Epidermal melanocyte (primary cell): ENCODE measurements around the gene ZNF385C.
A peak's percentile ranks its signal among the peaks of the same experiment; 100 is the strongest.
"Not testable (repeated sequence)": the region's sequence is repeated elsewhere in the genome, so short reads cannot be mapped to it uniquely, and the experiment has no call there.

Experiments used
- DNase-seq: peaks from one replicate; pipeline ENCODE4 v3.0.0; 2011; ENCODE audit warnings: low spot score; ENCODE audit not compliant: insufficient read length

The ZNF385C gene

GRCh38 chr17:42097691-42098631, at the start of gene ZNF385C:
Gene ZNF385C, minus strand, starts transcription at chr17:42098473. Its CDS starts 35,417 bp downstream, at chr17:42063056.
- no peak for DNase-seq

- no peak for DNase-seq
Measured at GRCh38 chr17:42146911-42147607, 48.8 kb upstream of the ZNF385C start.

GRCh38 chr17:42143138-42143537, 44.9 kb upstream of the ZNF385C start:
- not testable (repeated sequence) for DNase-seq

- DNase-seq: no peak
Measured at GRCh38 chr17:42142371-42142896, 44.2 kb upstream of the ZNF385C start.

GRCh38 chr17:42141382-42141781, 43.1 kb upstream of the ZNF385C start:
- no peak for DNase-seq

- not testable (repeated sequence) for DNase-seq
Measured at GRCh38 chr17:42140690-42141089, 42.4 kb upstream of the ZNF385C start.

- no peak for DNase-seq
Measured at GRCh38 chr17:42138749-42139492, 40.6 kb upstream of the ZNF385C start.

- DNase-seq: no peak
Measured at GRCh38 chr17:42136654-42137051, 38.4 kb upstream of the ZNF385C start.

GRCh38 chr17:42135664-42136653, 37.7 kb upstream of the ZNF385C start:
- no peak for DNase-seq

GRCh38 chr17:42135151-42135550, 36.9 kb upstream of the ZNF385C start:
- no peak for DNase-seq

GRCh38 chr17:42133461-42134041, 35.3 kb upstream of the ZNF385C start:
- DNase-seq: no peak

- DNase-seq: peak; percentile 97
Measured at GRCh38 chr17:42132941-42133340, 34.7 kb upstream of the ZNF385C start.

- DNase-seq: no peak
Measured at GRCh38 chr17:42131981-42132432, 33.7 kb upstream of the ZNF385C start.

GRCh38 chr17:42131232-42131631, 33.0 kb upstream of the ZNF385C start:
- no peak for DNase-seq

GRCh38 chr17:42130310-42130936, 32.1 kb upstream of the ZNF385C start:
- DNase-seq: no peak

GRCh38 chr17:42129109-42129837, 31.0 kb upstream of the ZNF385C start:
- no peak for DNase-seq

GRCh38 chr17:42127414-42127813, 29.1 kb upstream of the ZNF385C start:
- DNase-seq: no peak

GRCh38 chr17:42126836-42127235, 28.6 kb upstream of the ZNF385C start:
- DNase-seq: no peak

GRCh38 chr17:42125565-42125964, 27.3 kb upstream of the ZNF385C start:
- no peak for DNase-seq
